ENCODE results near the gene BICRA. TPM values are rescaled to one million over a fixed set of nuclear protein-coding genes. Genes with fewer than 3 reads are reported as not detected.

The BICRA gene
- total and polyA plus RNA-seq, 2 of the 8 experiments (the other 6 are each of a cell fraction or from before 2014, with no cell fraction given) = 1.5 to 29.2 TPM

- H3K4me3 ChIP-seq (ENCODE audit: extremely low read depth in 1 of 4, insufficient read depth in 2 of 4, low read depth in 3 of 4, low read length in 4 of 4) = no peak overlapping the region
- TF ChIP-seq BRCA1 (IDR thresholded peaks at IDR 0.05; ENCODE audit: low read depth, low read length) (no peak), RBBP5 (IDR thresholded peaks at IDR 0.05; ENCODE audit: borderline replicate concordance, low read depth, low read length) (no peak), KDM1A (IDR thresholded peaks at IDR 0.05; ENCODE audit: borderline replicate concordance, low read length) (no peak), SP4 (IDR thresholded peaks at IDR 0.05; ENCODE audit: low read length) (no peak), HDAC6 (IDR thresholded peaks at IDR 0.05; ENCODE audit: low read depth, low read length) (no peak), SUZ12 (IDR thresholded peaks at IDR 0.05; ENCODE audit: low read length) (no peak), SP1 (IDR thresholded peaks at IDR 0.05; ENCODE audit: low read depth, low read length) (no peak), CTBP2 (IDR thresholded peaks at IDR 0.05; ENCODE audit: borderline replicate concordance, insufficient read depth, insufficient read length, low read length) (no peak), RNF2 (IDR thresholded peaks at IDR 0.05; ENCODE audit: borderline replicate concordance, low read depth, low read length, missing control alignments, poor library complexity, severe bottlenecking) (no peak), BACH1 (IDR thresholded peaks at IDR 0.05; ENCODE audit: low read length) (no peak), RXRA (IDR thresholded peaks at IDR 0.05; ENCODE audit: insufficient read depth, low read depth, low read length) (no peak), SP2 (IDR thresholded peaks at IDR 0.05; ENCODE audit: low read length) (no peak)
- TF ChIP-seq, protein P1, sequence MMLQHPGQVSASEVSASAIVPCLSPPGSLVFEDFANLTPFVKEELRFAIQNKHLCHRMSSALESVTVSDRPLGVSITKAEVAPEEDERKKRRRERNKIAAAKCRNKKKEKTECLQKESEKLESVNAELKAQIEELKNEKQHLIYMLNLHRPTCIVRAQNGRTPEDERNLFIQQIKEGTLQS (IDR thresholded peaks at IDR 0.05; ENCODE audit: insufficient read depth, low read depth, low read length) = no peak
Observed at GRCh38 chr19:47711652-47712242, 102.8 kb downstream of the BICRA start.

More at GRCh38 chr19:47711652-47712242, 102.8 kb downstream of the BICRA start:
- Histone ChIP-seq H2BK15ac (ENCODE audit: low read length) (no peak overlapping the region), H3K9ac (replicated peaks in 1 of 4; ENCODE audit: extremely low read depth in 1 of 4, low read depth in 3 of 4, low read length in 3 of 4) (no peak overlapping the region), H4K5ac (ENCODE audit: insufficient read length, low read depth, low read length) (no peak overlapping the region), H2AK5ac (ENCODE audit: low read depth, low read length) (no peak overlapping the region), H4K91ac (replicated peaks; ENCODE audit: insufficient read length, low read length) (no peak overlapping the region), H3K27ac (ENCODE audit: low read depth, low read length) (no peak overlapping the region), H2BK120ac (replicated peaks; ENCODE audit: low read depth, low read length) (no peak overlapping the region), H3K79me1 (ENCODE audit: low read depth, low read length) (no peaks in the 10 kb centered on the region), H3K9me3 (ENCODE audit: insufficient read depth in 2 of 2, low read depth in 1 of 2, low read length in 1 of 2) (peaks cover 3% of the 10 kb centered on the region in 2 experiments; a peak in 1 of 4 replicates), H3K14ac (ENCODE audit: insufficient read length) (no peak overlapping the region), H3K4ac (replicated peaks; ENCODE audit: insufficient read length, low read depth, low read length) (no peak overlapping the region), H3K23me2 (ENCODE audit: low read depth, low read length) (peaks cover 5% of the 10 kb centered on the region; the same call in 1 of the 2 replicates), H2BK20ac (ENCODE audit: low read length) (no peak overlapping the region), H3K56ac (replicated peaks; ENCODE audit: insufficient read length, low read depth, low read length) (no peak overlapping the region), H3K18ac (ENCODE audit: extremely low read depth, low read length) (no peak overlapping the region), H4K20me1 (replicated peaks in 1 of 2; ENCODE audit: control insufficient read depth in 1 of 2, insufficient read depth in 2 of 2, low read length in 2 of 2) (no peaks in the 10 kb centered on the region), H2BK5ac (ENCODE audit: low read depth, low read length) (no peak overlapping the region), H2BK12ac (ENCODE audit: low read depth, low read length) (no peak overlapping the region), H3K4me2 (ENCODE audit: insufficient read depth in 1 of 2, low read depth in 2 of 2, low read length in 2 of 2) (no peak overlapping the region), H2AFZ (ENCODE audit: low read length) (no peak overlapping the region), H3K27me3 (replicated peaks in 1 of 4; ENCODE audit: control insufficient read depth in 3 of 4, extremely low read depth in 1 of 4, insufficient read depth in 3 of 4, low read length in 3 of 4) (no peaks in the 10 kb centered on the region), H3K23ac (ENCODE audit: insufficient read length) (no peak overlapping the region), H3K79me2 (ENCODE audit: control insufficient read depth in 1 of 2, insufficient read depth in 2 of 2, low read length in 2 of 2) (no peaks in the 10 kb centered on the region), H3K4me1 (replicated peaks in 1 of 4; ENCODE audit: control insufficient read depth in 3 of 4, insufficient read depth in 4 of 4, low read length in 3 of 4) (no peaks in the 10 kb centered on the region), H4K8ac (ENCODE audit: extremely low read depth, insufficient read depth, low read length) (no peak overlapping the region), H3K36me3 (ENCODE audit: control insufficient read depth in 2 of 4, insufficient read depth in 4 of 4, low read length in 3 of 4) (no peaks in the 10 kb centered on the region)
- DNase-seq (ENCODE audit: low read depth in 1 of 2, low spot score in 2 of 2) = no peak
- FAIRE-seq = no peak
- ChIA-PET POLR2A (ENCODE audit: partially characterized antibody) (interaction anchor here (0.7 to 2.7 kb wide), 2 partner anchors 34 to 47 kb away, joined by 3 to 15 read pairs; partner anchors contain the start of gene NOP53), CTCF (ENCODE audit: partially characterized antibody) (interaction anchor here (0.7 to 24.9 kb wide), 21 partner anchors 8 to 272 kb away, joined by 3 to 436 read pairs (median 4); partner anchors contain the start of genes KPTN and NOP53)
- 81% methylated on average over 8 of the region's 8 CpGs; no CpG with 5 or more reads in 1 of the 2 experiments for WGBS, 2 experiments (ENCODE audit: extremely low coverage in 1 of 2, insufficient coverage in 1 of 2, insufficient read length in 1 of 2, insufficient replicate concordance in 2 of 2, low coverage in 1 of 2, low lambda C conversion rate in 2 of 2, missing lambda C conversion rate in 1 of 2)

All from H1 (cell line).